Colonic mucosa (tissue), 4 donors: ENCODE measurements around the gene RNF224. TPM values are rescaled to one million over a fixed set of nuclear protein-coding genes. Genes with fewer than 3 reads are reported as not detected.
A peak's percentile ranks its signal among the peaks of the same experiment; 100 is the strongest.

Experiments
- DNase-seq: peaks from one replicate; pipeline ENCODE4 v3.0.0-alpha.2; 2020
- H3K27ac ChIP-seq: fragments of 200-600 bp; one replicate; pipeline ENCODE4 v1.8.0; 2021
- H3K27me3 ChIP-seq: fragments of 200-600 bp; one replicate; pipeline ENCODE4 v1.8.0; 2021
- H3K36me3 ChIP-seq: fragments of 200-600 bp; one replicate; pipeline ENCODE4 v1.8.0; 2021
- H3K4me1 ChIP-seq: fragments of 200-600 bp; one replicate; pipeline ENCODE4 v1.8.0; 2021; ENCODE audit warnings: mild to moderate bottlenecking
- H3K4me3 ChIP-seq: fragments of 200-600 bp; one replicate; pipeline ENCODE4 v1.8.0; 2021
- H3K9ac ChIP-seq, 2 donors: one replicate each; pipeline ENCODE4 v1.7.0; 2013; ENCODE audit warnings: control low read depth in 2 of 2, low read depth in 2 of 2, low read length in 2 of 2
- H3K9me3 ChIP-seq: fragments of 200-600 bp; one replicate; pipeline ENCODE4 v1.8.0; 2021
- CTCF ChIP-seq: fragments of 200-600 bp; IDR thresholded peaks from one replicate; pipeline ENCODE4 v1.8.0; 2022; ENCODE audit warnings: antibody characterized with exemption, mild to moderate bottlenecking
- intact Hi-C: fragments of 100-400 bp; cut with DNase I; formaldehyde crosslinking; loops from one replicate; pipeline ENCODE4 v1.14.1; 2022
- total RNA-seq, 2 donors: library from RNA; stranded (reverse); fragmentation: NEBNext Ultra II Directional in 1 of 2; extraction: Animal tissue kit (Norgen Biotek cat#: 25700) in 1 of 2; gene quantifications; one replicate each; pipeline ENCODE4 v1.2.1, GENCODE V29; 2021
- donor health status: healthy.
- donor health status: DM: no; HTN: no; CAD: no.
- donor health status: DM: no; HTN: no; CAD: no.

The RNF224 gene
- total RNA-seq, 2 donors from 2014 or later, result not detected

- peaks cover 44% of the 10 kb centered on the region for H3K27me3 ChIP-seq
- no peaks in the 10 kb centered on the region for H3K36me3 ChIP-seq
- no peaks in the 10 kb centered on the region for H3K9me3 ChIP-seq
- H3K27ac ChIP-seq, result no peak within 1 kb of the TSS
- no peak for TF ChIP-seq CTCF
- no peak within 1 kb of the TSS for H3K9ac ChIP-seq
- intact Hi-C loops, result no loop called here
- H3K4me3 ChIP-seq, result no peak within 1 kb of the TSS
- no peak for DNase-seq
- H3K4me1 ChIP-seq, result peaks cover 18% of the 10 kb centered on the region
Observed at GRCh38 chr9:137230705-137231371, 3.5 kb downstream of the RNF224 start, which contains the start of gene SLC34A3. Gene SLC34A3 (plus strand): TSS chr9:137230901. CDS start chr9:137231703, 802 bp downstream.

GRCh38 chr9:137231372-137232039, 4.2 kb downstream of the RNF224 start:
- Histone ChIP-seq H3K27me3 (peaks cover 44% of the 10 kb centered on the region), H3K9ac (no peak overlapping the region), H3K4me3 (no peak overlapping the region), H3K36me3 (no peaks in the 10 kb centered on the region), H3K4me1 (peaks cover 23% of the 10 kb centered on the region), H3K27ac (no peak overlapping the region), H3K9me3 (no peaks in the 10 kb centered on the region)
- no peak for TF ChIP-seq CTCF
- DNase-seq, result no peak
- intact Hi-C loops, result no loop called here

- H3K4me1 ChIP-seq, result peaks cover 23% of the 10 kb centered on the region
- intact Hi-C loops, result no loop called here
- no peaks in the 10 kb centered on the region for H3K36me3 ChIP-seq
Observed at GRCh38 chr9:137232101-137232500, 4.8 kb downstream of the RNF224 start.

GRCh38 chr9:137232510-137232909, 5.2 kb downstream of the RNF224 start:
- H3K36me3 ChIP-seq, result no peaks in the 10 kb centered on the region
- intact Hi-C loops, result no loop called here
- no peak for TF ChIP-seq CTCF
- H3K4me1 ChIP-seq, result peaks cover 23% of the 10 kb centered on the region
- peaks cover 44% of the 10 kb centered on the region for H3K27me3 ChIP-seq
- no peak overlapping the region for H3K27ac ChIP-seq
- no peak for DNase-seq
- H3K9ac ChIP-seq, result no peak overlapping the region
- H3K9me3 ChIP-seq, result no peaks in the 10 kb centered on the region
- H3K4me3 ChIP-seq, result no peak overlapping the region

More at GRCh38 chr9:137232101-137232500, 4.8 kb downstream of the RNF224 start:
- no peak for TF ChIP-seq CTCF
- peaks cover 44% of the 10 kb centered on the region for H3K27me3 ChIP-seq
- DNase-seq, result no peak
- no peaks in the 10 kb centered on the region for H3K9me3 ChIP-seq
- no peak overlapping the region for H3K4me3 ChIP-seq
- peak overlapping the region in 1 of 2 donors; percentile 39 for H3K9ac ChIP-seq
- H3K27ac ChIP-seq, result no peak overlapping the region

- Histone ChIP-seq H3K9me3 (no peaks in the 10 kb centered on the region), H3K27ac (no peak overlapping the region), H3K27me3 (peaks cover 44% of the 10 kb centered on the region), H3K36me3 (no peaks in the 10 kb centered on the region), H3K4me1 (peaks cover 29% of the 10 kb centered on the region), H3K9ac (no peak overlapping the region), H3K4me3 (no peak overlapping the region)
- intact Hi-C loops, result no loop called here
- no peak for TF ChIP-seq CTCF
- no peak for DNase-seq
Observed at GRCh38 chr9:137233143-137233980, 6.1 kb downstream of the RNF224 start.
